GM21367 (cell line): ENCODE results near the gene VPS54.

ENCODE experiments used
- ATAC-seq: cut with Tn5 transposase; IDR thresholded peaks from one replicate; pipeline ENCODE4 v1.9.1; 2021; ENCODE audit not compliant: unreplicated experiment

The VPS54 gene

GRCh38 chr2:63846487-63846886 is 172.7 kb downstream of the VPS54 start:
- ATAC-seq: no peak

- ATAC-seq: no peak
These were observed 173.4 kb downstream of the VPS54 start for GRCh38 chr2:63845866-63846265.

- ATAC-seq: no peak
These were observed 174.6 kb downstream of the VPS54 start for GRCh38 chr2:63844616-63845015.

GRCh38 chr2:63843791-63844190 is 175.4 kb downstream of the VPS54 start:
- no peak for ATAC-seq

- no peak for ATAC-seq
These were observed 176.1 kb downstream of the VPS54 start for GRCh38 chr2:63843093-63843492.

- ATAC-seq: no peak
These were observed 176.8 kb downstream of the VPS54 start for GRCh38 chr2:63842149-63843061.
